AML-193 (cell line): Measurements from ENCODE around the gene RAB36.
A peak's percentile ranks its signal among the peaks of the same experiment; 100 is the strongest.

Source experiments
- DNase-seq, 2 experiments: peaks; one replicate each; lab custom pipeline; 2025; lab: John Stamatoyannopoulos, UW

RAB36 gene

DNA sequence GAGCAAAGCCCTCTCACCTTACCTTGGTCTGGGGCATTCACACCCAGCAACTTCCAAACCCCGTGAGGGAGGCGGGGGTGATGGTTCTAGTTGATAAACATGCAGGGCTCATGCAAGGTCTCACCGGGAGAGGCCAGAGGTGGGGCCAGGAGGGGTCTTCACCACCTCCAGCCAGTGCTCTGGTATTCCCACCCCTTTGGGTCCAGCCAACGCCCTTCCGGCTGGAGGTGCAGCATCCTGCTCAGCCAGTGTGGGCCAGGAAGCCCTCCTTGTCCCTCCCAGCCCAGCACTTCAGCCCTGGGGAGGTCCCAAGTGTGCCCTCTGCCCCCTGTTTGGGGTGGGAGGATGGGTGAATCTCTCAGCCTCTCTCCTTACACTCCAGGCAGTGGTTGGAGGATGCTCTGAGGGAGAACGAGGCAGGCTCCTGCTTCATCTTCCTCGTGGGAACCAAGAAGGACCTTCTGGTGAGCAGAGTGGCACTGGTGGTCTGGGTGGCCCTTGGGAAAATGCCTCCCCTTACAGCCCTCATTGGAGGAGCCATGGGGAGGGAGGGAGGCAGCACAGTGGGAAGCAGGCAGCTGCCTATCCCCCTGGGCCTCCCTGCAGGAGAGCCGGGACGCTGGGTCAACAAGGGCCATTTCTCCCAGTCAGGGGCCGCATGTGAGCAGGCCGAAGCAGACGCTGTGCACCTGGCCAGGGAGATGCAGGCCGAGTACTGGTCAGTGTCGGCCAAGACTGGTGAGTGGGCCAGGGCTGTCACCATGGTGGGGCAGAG, 13.4 kb downstream of the RAB36 start:
- DNase-seq, result no peak

DNA sequence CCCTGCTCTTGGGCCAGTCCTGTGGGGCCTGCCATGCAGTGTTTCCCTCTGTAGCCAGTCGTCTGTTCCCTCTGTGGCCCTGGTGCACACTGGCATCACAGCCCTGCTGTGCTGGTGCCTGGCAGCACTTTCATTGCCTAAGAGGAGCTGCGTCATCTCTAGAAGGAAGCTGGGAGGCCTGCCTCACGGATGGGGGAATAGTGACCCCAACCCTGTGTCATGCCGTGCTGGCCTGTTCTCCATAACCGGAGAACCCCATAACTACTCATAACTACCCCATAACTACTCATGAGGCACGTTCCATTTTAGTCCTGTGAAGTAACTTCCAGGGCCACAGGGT, 14.0 kb downstream of the RAB36 start:
- DNase-seq, result no peak

DNA sequence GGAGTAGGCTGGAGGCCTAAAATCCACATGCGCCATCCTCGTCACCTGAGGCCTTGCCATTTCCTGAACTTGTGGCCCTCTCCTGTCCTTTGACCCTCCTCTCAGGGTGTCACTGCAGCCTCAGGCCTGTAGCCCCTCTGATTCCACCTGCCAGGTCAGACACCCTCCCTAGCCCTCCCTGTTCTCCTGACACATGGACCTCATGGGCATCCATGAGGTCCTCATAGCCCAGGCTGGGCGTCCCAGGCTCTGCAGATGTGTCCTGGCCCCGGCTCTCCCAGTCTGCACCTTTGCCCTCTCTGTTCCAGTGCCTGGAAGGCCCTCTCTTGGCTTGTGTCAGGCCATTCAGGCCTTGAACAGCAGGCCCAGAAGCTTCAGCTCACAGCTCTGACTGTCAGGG, 15.8 kb downstream of the RAB36 start:
- DNase-seq, result no peak

DNA sequence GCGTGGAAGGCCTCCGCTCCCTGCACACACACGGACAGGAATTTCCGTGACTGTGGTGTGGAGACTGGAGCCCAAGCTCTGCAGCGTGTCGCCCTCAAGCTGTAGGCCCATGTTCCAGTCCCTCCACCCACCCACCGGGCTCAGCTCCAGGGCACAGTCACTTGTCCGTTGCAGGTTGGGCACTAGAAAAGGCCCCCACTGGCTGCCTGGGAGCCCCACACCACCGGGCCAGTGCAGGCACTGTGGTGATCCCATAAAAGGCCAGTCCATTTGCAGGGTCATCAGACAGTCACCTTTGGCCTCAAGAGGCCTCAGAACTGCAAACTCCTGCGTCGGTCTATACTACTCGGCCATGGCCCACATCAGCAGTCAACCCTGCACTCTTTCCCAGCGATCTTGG, 16.3 kb downstream of the RAB36 start:
- DNase-seq, result no peak

DNA sequence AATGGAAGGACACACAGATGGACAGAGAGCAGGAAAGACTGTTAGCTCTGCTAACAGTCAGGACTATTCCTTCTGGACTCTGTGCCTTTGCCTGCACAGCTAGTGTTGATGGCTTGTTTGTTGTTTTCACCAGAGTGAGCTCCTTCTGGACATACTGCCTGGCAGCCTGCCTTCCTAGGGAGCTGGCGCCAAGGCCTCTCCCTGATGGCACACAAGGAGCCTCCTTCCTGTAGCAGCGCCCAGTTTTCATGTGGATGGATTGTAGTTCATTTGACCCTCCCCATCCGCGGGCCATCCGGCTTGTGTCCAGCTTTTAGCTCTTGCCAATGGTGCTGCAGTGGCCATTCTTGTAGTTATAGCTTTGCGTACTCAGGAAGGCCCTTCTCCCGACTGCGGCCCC, 18.4 kb downstream of the RAB36 start:
- no peak for DNase-seq

DNA sequence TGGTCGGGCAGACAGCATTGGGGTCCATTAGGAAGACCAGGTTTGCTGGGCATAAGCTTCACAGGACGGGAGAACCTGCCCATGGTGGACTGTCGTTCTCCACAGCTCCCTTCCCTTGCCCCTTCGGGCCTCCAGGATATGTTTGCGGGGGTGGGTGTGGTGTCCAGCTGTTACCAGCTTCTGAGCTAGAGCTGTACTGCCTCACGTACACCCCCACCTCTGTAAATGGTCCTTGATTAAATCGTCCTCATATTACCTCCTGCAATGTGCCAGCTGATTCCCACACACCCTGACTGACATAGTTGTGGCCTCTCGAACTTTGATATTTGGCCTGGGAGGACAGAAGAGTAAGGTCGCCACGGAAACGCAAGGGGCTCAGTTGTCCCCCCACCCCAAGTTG, 18.8 kb downstream of the RAB36 start:
- DNase-seq, result no peak

DNA sequence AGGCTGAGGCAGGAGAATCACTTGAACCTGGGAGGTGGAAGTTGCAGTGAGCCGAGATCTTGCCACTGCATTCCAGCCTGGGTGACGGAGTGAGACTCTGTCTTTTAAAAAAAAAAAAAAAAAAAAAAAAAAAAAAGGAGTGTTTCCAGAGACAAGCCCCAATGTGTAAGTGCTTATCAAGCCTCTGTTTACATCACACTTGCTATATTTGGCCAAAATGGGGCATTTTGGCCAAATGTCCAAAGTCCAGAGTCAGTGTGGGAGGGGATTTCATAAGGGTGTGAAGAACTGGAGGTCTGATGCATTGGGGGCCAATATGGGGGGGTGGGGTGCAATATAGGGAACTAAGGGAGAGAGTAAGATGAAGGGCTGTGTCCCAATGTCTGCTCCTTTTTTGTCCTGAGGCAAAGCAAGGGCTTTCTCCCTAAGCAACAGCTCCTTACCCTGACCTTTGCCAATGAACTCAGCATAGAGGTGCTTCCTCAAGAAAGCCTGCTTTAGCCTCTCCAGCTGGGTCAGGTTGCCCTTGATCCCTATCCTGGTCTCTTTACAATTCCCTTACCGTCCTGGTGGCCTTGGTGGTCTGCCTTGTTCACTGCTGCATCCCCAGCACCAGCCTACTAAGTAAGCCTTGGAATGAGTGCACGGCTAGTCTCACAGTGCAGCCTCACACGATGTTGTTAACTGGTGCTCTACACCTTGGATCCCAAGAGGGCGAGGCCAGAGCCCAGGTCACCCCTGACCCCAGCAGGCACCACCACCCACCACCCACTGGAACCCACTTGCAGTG, 21.0 kb downstream of the RAB36 start:
- DNase-seq, result no peak

DNA sequence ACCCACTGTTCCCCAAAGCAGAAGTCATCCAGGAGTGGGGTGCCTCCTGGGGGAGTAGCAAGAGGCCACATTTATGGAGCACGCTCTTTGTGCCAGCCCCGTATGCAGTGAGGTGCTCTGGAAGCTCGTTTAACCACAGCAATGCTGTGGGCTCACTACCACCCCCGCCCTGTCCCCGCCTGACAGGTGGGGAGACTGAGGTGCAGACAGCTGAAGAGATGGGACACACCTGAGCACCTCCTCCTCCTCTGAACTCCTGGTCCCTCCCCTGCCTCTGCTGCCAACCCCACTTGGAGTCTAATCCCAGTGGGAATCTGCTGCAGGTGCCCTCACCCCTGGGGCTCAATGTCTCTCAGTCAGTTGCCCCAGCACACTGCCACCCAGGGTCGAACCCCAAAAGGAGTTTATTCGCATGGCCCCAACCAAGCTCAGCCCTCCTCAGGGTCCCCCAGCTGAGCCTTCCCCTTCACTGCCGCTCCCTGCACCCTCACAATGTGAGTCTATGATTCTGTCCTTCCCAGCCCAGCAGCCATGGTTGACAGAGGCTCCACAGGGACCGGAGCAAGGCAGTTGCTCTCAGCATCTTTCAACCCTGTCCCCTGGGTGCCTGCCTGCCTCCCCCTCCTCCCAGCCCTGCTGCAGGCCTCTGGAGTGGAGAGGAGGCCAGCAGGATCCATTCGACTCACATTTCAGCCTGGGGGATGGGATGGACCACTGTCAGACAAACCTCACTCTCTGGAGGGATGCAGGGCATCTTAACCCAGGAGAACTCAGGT, 21.8 kb downstream of the RAB36 start:
- no peak for DNase-seq

DNA sequence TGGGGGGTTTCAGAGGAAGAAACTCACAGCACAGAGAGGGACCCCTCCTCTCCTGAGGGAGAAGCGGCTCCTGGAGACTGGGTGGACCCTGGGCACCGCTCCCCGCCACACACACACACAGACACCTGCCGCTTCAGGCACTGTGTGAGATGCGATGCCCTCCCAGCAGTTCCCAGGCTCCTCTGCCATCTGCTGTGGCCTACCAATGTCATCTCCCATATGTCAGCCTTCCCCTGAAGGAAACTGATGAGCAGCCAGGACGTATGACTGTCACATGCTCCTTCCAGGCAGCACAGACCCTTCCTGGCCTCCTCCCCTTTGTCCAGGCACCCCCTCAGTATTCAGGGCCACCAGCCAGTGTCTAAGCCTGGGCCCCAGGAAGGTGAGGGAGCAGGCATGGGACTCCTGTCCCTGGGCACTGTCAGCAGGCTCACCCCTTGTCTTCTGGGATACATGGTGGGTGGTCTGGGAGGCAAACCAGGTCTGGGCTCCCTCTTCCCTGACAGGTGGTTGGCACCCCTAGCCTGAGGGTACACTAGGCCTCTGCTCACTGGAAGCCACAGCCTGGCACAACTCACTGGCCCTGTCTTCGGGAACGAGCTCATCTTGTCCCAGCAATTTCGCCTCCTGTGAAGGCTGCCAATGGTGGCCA, 23.2 kb downstream of the RAB36 start:
- DNase-seq, result no peak

DNA sequence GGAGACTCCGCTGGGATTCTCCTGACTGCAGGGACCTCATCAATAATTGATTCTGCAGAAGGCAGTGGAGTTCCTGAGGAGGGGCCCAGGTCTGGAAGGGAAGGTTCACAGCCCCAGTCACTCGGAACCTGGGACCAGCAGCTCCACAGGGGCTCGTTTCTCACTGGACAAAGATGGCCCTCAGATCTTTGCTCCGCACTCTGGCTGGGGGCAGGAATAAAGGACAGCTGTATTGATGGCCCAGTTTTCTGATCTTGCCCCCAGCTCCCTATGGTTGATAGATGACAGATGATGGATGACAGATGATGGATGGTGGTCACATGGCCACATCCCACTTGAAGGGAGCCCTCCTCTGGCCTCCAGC, 23.7 kb downstream of the RAB36 start:
- DNase-seq, result no peak

DNA sequence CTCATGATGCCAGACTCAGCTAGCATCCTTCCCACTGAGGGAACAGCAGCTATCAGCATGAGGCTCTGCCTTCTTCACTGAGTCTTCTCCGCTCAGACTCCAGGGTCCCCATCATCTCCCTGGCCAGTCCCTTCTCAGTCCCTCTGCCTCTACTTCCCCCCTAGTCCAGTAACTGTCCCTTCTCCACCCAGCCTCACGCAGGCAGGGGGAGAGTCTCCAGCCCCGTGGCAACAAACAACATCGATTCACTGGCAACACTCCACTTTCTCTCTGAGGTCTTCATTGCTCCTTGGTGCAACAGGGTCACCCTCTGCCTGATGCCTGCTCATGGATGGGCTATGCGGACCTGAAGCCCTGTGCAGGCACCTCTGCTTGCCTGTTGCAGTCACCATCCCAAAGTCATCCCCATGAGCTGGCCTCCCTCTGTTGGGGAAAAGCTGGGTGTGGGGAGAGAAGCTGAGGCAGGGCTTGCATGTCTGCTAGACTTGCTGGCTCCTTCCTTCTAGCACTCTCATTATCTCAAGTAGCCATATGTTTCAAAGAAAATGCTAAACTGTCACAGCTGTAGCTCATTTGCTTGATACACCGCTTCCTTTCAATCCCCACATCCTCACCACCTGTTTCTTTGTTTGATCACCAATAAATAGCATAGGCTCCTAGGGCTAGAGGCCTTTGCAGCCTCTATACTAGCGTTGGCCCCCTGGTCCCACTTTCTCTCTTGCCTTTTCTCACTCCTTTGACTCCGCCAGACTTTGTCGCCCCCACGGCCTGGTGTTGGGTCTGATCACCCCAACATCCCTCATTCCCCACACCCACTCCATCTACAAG, 30.8 kb downstream of the RAB36 start:
- no peak for DNase-seq

DNA sequence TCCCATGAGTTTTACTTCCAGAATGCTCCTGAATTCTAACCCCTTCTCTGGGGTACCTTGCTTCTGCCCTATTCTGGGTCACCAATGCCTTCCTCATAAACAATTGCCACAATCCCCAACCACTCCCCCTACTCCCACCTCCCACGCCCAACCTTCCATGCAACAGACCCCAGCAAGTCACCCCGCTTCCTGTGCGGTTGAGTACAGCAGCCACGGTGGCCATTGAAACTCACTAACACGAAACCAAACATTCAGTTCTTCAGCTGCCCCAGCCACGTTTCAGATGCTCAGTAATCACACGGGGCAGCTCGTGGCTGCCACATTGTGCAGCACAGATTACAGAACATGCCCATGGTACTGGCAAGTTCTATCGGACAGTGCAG, 31.4 kb downstream of the RAB36 start:
- no peak for DNase-seq

DNA sequence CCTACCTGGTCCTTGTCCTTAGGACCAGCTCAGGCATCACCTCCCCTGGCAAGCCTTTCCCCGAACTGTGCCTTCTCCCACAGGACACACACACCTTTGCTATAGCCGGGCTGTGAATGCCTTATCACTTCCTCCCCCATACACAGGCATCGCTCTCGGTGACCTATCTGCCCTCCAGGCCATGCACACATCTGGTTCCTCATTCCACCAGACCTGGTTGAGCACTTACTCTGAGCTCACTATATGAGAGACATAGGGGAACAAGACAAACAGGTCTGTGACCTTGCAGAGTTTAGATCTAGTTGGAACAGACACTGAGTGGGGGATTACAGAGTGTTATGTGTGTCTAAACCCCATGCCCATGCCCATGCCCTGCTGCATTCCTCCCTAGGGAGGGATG, 31.9 kb downstream of the RAB36 start:
- no peak for DNase-seq

DNA sequence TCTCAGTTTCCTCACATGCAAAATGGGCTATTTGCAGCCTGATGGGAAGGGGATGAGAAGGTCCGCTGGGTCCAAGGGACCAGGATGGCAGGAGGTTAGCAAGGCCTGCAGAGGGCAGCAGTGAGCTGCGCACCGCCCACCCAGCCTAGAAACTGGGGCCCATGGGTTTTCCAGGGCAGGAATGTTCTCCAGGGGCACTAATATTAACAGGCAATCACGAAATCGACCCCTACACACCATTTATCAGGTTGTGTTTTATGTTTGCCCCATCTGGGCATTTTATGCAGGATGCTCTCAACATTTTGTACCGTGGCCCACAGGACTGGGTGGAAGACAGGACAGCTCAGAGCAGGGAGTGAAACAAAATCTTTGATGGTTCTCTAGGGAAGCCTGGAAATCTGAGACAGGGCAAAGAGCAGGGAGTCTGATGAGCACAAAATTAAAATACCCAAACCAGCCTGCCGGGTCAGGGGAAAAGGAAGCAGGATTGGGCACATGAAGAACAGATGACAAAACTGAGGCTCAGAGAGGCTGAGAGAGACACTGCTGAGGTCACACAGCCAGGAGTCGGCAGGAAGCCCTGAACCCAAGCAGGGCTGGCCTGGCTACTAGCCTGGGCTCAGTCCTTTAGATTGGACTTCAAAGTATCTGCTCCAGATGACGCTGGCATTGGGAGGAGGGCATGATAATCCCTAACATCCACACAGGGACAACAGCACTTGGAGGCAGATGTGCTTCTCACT, 33.4 kb downstream of the RAB36 start:
- DNase-seq, result peak; percentile 47 to 50

DNA sequence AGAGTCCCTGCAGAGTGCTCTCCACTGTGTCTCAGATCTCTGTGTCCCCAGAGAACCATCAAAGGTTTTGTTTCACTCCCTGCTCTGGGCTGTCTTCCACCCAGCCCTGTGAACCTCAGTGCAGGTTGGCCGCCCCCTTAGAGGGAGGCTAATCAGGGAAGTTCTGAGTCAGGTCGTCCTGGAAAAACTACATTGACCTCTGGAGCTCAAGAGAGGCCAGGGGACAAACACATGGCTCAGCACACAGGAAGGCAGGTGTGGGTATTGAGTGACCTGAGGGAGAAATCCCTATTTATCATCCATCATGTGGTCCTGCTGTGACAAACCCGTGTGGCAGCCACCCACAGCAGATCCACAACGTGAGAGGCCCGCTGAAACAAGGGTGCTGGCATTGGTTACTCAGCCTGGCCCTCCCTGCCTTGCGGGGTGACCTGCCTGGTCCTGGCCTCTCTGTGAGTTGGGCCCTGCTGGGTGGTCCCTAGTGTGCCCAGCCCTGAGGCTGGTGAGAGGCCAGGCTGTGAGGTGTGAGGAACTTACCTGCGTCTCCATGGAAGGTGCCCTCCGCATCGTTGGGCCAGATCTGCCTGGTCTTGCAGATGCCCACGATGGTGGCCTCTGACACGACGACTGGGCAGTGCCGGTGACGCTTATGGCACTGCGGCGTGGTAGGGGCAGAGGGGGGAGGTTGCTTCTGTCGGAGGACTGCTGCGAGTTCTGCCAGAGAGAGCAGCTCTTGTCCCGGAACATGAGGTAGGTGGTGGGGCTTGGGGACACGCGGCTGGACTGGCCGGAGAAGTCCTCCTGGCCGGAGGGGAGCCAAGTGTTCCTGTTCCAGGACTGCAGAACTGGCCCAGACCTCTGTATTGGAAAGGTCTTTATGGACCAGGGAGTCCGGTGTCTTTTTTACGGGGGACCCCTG, 34.4 kb downstream of the RAB36 start:
- DNase-seq, result no peak

DNA sequence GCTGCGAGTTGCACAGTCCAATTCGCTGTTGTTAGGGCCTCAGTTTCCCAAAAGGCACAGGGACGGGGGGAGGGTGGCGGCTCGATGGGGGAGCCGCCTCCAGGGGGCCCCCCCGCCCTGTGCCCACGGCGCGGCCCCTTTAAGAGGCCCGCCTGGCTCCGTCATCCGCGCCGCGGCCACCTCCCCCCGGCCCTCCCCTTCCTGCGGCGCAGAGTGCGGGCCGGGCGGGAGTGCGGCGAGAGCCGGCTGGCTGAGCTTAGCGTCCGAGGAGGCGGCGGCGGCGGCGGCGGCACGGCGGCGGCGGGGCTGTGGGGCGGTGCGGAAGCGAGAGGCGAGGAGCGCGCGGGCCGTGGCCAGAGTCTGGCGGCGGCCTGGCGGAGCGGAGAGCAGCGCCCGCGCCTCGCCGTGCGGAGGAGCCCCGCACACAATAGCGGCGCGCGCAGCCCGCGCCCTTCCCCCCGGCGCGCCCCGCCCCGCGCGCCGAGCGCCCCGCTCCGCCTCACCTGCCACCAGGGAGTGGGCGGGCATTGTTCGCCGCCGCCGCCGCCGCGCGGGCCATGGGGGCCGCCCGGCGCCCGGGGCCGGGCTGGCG, 35.1 kb downstream of the RAB36 start, which contains the start of gene BCR:
Gene BCR (plus strand): TSS at position 209 of the 592 bp plus-strand sequence. CDS start 452 bp downstream, outside the sequence.
- peak; percentile 23 to 32 for DNase-seq

DNA sequence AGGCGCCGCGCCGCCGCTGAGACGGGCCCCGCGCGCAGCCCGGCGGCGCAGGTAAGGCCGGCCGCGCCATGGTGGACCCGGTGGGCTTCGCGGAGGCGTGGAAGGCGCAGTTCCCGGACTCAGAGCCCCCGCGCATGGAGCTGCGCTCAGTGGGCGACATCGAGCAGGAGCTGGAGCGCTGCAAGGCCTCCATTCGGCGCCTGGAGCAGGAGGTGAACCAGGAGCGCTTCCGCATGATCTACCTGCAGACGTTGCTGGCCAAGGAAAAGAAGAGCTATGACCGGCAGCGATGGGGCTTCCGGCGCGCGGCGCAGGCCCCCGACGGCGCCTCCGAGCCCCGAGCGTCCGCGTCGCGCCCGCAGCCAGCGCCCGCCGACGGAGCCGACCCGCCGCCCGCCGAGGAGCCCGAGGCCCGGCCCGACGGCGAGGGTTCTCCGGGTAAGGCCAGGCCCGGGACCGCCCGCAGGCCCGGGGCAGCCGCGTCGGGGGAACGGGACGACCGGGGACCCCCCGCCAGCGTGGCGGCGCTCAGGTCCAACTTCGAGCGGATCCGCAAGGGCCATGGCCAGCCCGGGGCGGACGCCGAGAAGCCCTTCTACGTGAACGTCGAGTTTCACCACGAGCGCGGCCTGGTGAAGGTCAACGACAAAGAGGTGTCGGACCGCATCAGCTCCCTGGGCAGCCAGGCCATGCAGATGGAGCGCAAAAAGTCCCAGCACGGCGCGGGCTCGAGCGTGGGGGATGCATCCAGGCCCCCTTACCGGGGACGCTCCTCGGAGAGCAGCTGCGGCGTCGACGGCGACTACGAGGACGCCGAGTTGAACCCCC, 35.8 kb downstream of the RAB36 start:
- DNase-seq, result no peak

DNA sequence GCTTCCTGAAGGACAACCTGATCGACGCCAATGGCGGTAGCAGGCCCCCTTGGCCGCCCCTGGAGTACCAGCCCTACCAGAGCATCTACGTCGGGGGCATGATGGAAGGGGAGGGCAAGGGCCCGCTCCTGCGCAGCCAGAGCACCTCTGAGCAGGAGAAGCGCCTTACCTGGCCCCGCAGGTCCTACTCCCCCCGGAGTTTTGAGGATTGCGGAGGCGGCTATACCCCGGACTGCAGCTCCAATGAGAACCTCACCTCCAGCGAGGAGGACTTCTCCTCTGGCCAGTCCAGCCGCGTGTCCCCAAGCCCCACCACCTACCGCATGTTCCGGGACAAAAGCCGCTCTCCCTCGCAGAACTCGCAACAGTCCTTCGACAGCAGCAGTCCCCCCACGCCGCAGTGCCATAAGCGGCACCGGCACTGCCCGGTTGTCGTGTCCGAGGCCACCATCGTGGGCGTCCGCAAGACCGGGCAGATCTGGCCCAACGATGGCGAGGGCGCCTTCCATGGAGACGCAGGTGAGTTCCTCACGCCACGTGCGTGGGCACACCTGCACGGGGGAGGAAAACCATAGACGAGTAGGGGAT, 36.5 kb downstream of the RAB36 start:
- no peak for DNase-seq
